ENCODE measurements around the gene RHOT1.
"Not testable (repeated sequence)": the region's sequence is repeated elsewhere in the genome, so short reads cannot be mapped to it uniquely, and the experiment has no call there.

RHOT1 gene

GRCh38 chr17:32142038-32142856 is at the start of gene RHOT1:
RHOT1 (plus strand) TSS chr17:32142502; CDS start chr17:32142693, 191 bp downstream.
- H3K79me2 ChIP-seq (ENCODE audit: insufficient read depth, low read depth) = peaks cover 35% of the 10 kb centered on the region
- TF ChIP-seq CTCF (conservative IDR thresholded peaks at IDR 0.05; ENCODE audit: low read depth, low read length) = peak; percentile 52
- peaks cover 27% of the 10 kb centered on the region for H3K4me1 ChIP-seq (ENCODE audit: low read depth, poor library complexity, severe bottlenecking)
- H3K9ac ChIP-seq = peak within 1 kb of the TSS; percentile 64; the same call in 1 of the 2 replicates
- H3K4me2 ChIP-seq = peak within 1 kb of the TSS; percentile 91
- H3K27ac ChIP-seq = peak within 1 kb of the TSS; percentile 48
- no peaks in the 10 kb centered on the region for H3K36me3 ChIP-seq (ENCODE audit: insufficient read depth)
- H4K20me1 ChIP-seq (ENCODE audit: insufficient read depth) = no peaks in the 10 kb centered on the region
- no peaks in the 10 kb centered on the region for H3K27me3 ChIP-seq (ENCODE audit: insufficient read depth, low read depth)
- H3K4me3 ChIP-seq (IDR thresholded peaks at IDR 0.05; ENCODE audit: insufficient read depth, low read depth, low read length) = peak within 1 kb of the TSS; percentile 11
- H2AFZ ChIP-seq (ENCODE audit: low read depth) = peak within 1 kb of the TSS; percentile 99

GRCh38 chr17:32099686-32100085 is 42.6 kb upstream of the RHOT1 start:
- Histone ChIP-seq H3K9ac (no peak overlapping the region), H3K4me3 (IDR thresholded peaks at IDR 0.05; ENCODE audit: insufficient read depth, low read depth, low read length) (no peak overlapping the region)
- no peak for TF ChIP-seq CTCF (conservative IDR thresholded peaks at IDR 0.05; ENCODE audit: low read depth, low read length)

GRCh38 chr17:32100323-32100722 is 42.0 kb upstream of the RHOT1 start:
- not testable (repeated sequence) for H4K20me1 ChIP-seq (ENCODE audit: insufficient read depth); H2AFZ ChIP-seq (ENCODE audit: low read depth); H3K27ac ChIP-seq; H3K36me3 ChIP-seq (ENCODE audit: insufficient read depth); H3K27me3 ChIP-seq (ENCODE audit: insufficient read depth, low read depth); H3K4me1 ChIP-seq (ENCODE audit: low read depth, poor library complexity, severe bottlenecking); H3K79me2 ChIP-seq (ENCODE audit: insufficient read depth, low read depth); H3K4me3 ChIP-seq (IDR thresholded peaks at IDR 0.05; ENCODE audit: insufficient read depth, low read depth, low read length); H3K9ac ChIP-seq; H3K4me2 ChIP-seq

More at GRCh38 chr17:32099686-32100085, 42.6 kb upstream of the RHOT1 start:
- no peaks in the 10 kb centered on the region for H3K36me3 ChIP-seq (ENCODE audit: insufficient read depth)
- H4K20me1 ChIP-seq (ENCODE audit: insufficient read depth) = no peaks in the 10 kb centered on the region
- H3K4me2 ChIP-seq = no peak overlapping the region
- no peaks in the 10 kb centered on the region for H3K27me3 ChIP-seq (ENCODE audit: insufficient read depth, low read depth)
- no peak overlapping the region for H3K27ac ChIP-seq
- H2AFZ ChIP-seq (ENCODE audit: low read depth) = no peak overlapping the region
- H3K4me1 ChIP-seq (ENCODE audit: low read depth, poor library complexity, severe bottlenecking) = no peaks in the 10 kb centered on the region
- H3K79me2 ChIP-seq (ENCODE audit: insufficient read depth, low read depth) = no peaks in the 10 kb centered on the region

- H3K27ac ChIP-seq = no peak overlapping the region
- no peaks in the 10 kb centered on the region for H4K20me1 ChIP-seq (ENCODE audit: insufficient read depth)
- H3K4me2 ChIP-seq = no peak overlapping the region
Measured at GRCh38 chr17:32100971-32101631, 41.2 kb upstream of the RHOT1 start.

More at GRCh38 chr17:32100971-32101631, 41.2 kb upstream of the RHOT1 start:
- no peak overlapping the region for H3K9ac ChIP-seq
- H3K27me3 ChIP-seq (ENCODE audit: insufficient read depth, low read depth) = no peaks in the 10 kb centered on the region
- TF ChIP-seq CTCF (conservative IDR thresholded peaks at IDR 0.05; ENCODE audit: low read depth, low read length) = no peak
- H3K4me3 ChIP-seq (IDR thresholded peaks at IDR 0.05; ENCODE audit: insufficient read depth, low read depth, low read length) = no peak overlapping the region
- no peaks in the 10 kb centered on the region for H3K4me1 ChIP-seq (ENCODE audit: low read depth, poor library complexity, severe bottlenecking)
- H3K36me3 ChIP-seq (ENCODE audit: insufficient read depth) = no peaks in the 10 kb centered on the region
- no peaks in the 10 kb centered on the region for H3K79me2 ChIP-seq (ENCODE audit: insufficient read depth, low read depth)
- no peak overlapping the region for H2AFZ ChIP-seq (ENCODE audit: low read depth)
